ENCODE results near the gene TRIM56.

DNA sequence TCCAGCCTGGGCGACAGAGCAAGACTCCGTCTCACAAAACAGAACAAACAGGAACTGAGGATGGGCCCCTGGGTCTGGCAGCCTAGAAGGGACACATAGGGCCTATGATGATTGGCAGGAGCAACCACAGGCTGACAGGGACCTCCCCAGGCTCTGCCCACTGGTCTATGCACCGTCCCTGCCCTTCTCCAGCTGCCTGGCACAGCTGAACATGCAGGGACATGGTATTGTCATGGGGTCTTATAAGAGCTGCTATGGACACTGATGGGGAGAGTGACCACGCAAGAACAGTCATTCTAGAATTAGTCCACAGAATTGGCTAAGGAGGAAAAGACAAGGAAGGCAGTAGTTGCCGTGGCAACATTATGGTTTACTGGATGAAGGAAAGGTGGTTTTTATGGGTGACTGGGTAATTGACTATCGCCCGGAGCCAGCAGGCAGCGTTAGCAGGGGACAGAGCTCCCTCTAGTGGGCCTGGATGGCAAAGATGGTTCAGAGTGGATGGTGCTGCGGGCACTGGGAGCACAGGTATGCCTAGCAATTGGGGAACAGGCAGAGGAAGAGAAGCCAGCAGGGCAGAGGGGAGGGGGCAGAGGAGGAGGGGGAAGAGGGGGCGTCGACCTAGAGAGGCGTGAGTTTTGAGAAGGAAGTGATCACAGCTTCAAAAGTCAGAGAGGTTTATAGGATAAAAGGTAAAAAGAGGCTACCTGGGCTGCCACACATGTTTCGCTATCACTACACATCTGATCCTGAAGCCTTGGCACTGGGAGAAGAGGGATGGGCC lies 7.8 kb upstream of the TRIM56 start:
- TF ChIP-seq ELF4 (CRISPR knock-in tag; IDR thresholded peaks at IDR 0.05; ENCODE audit: borderline replicate concordance): no peak
- peak; percentile 47; the same call in 1 of the 2 replicates for TF ChIP-seq GATAD2A (CRISPR knock-in tag; IDR thresholded peaks at IDR 0.05)
- TF ChIP-seq GTF2F1 (IDR thresholded peaks at IDR 0.05; ENCODE audit: low read length): no peak
- TF ChIP-seq HNRNPUL1 (IDR thresholded peaks at IDR 0.05; ENCODE audit: low read depth, low read length): no peak
- no peak for TF ChIP-seq AKAP8 (CRISPR knock-in tag; IDR thresholded peaks at IDR 0.05)
- TF ChIP-seq RFX5 (IDR thresholded peaks at IDR 0.05; ENCODE audit: low read depth, low read length): no peak
- TF ChIP-seq, protein P1, sequence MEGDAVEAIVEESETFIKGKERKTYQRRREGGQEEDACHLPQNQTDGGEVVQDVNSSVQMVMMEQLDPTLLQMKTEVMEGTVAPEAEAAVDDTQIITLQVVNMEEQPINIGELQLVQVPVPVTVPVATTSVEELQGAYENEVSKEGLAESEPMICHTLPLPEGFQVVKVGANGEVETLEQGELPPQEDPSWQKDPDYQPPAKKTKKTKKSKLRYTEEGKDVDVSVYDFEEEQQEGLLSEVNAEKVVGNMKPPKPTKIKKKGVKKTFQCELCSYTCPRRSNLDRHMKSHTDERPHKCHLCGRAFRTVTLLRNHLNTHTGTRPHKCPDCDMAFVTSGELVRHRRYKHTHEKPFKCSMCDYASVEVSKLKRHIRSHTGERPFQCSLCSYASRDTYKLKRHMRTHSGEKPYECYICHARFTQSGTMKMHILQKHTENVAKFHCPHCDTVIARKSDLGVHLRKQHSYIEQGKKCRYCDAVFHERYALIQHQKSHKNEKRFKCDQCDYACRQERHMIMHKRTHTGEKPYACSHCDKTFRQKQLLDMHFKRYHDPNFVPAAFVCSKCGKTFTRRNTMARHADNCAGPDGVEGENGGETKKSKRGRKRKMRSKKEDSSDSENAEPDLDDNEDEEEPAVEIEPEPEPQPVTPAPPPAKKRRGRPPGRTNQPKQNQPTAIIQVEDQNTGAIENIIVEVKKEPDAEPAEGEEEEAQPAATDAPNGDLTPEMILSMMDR (CRISPR knock-in tag; IDR thresholded peaks at IDR 0.05): peak; percentile 94
